ENCODE measurements around the gene PLSCR4.
"Not testable (repeated sequence)": the region's sequence is repeated elsewhere in the genome, so short reads cannot be mapped to it uniquely, and the experiment has no call there.

PLSCR4 gene

DNA sequence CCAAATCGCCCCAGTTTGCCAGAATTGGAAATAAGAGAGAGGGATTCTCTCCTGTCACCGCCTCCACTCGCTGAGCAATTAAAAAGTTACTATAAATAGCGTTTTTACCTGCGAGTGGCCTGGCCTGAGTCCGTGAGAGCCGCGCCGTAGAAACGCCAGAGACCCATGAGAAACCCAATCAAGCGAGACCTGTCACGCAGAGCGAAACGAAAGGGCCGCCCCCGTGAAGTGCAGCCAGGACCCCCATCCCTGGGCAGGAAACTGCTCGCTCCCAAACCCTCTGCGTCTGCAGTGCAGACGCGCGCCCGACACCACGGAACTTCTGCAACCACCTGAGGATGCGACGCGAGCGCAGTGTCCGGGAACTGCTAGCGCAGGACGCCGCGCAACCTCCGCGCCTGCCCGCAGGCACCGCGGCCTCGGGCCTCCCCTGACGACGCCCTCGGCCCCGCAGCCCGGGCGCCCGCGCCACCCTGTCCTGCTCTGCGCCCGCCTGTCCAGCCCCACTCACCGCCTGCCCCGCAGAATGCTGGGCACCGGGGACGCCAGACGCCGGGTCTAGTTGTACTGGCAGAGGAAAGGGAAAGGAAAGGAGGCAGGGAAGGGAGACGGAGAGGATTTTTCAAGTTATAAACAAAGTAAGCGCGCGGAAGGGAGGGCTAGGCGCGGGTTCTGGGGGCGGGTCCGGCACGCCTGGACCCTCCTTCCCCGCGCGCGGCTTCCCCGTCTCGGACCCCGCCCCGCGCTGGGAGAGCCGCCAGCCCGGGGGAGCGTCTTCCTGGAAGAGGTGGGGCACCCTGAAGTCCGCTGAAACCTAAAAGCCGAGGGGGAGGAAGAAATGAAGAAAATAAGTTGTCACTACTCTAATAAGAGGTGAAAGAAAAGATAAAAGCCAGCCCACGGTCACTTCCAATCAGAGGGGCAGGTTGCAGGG lies at the start of gene PLSCR4:
PLSCR4 (minus strand) TSS at position 657 of the 934 bp plus-strand sequence. CDS start 29,034 bp downstream, outside the sequence.
- DNase-seq (ENCODE audit: low read depth), result no peak

DNA sequence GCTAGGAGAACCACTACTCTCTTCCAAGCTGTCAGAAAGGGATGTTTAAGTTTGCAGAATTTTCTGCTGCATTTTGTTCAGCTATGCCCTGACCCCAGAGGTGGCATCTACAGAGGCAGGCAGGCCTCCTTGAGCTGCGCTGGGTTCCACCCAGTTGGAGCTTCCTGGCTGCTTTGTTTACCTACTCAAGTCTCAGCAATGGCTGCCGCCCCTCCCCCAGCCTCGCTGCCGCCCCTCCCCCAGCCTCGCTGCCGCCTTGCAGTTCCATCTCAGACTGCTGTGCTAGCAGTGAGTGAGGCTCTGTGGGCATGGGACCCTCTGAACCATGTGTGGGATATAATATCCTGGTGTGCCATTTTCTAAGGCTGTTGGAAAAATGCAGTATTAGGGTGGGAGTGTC lies 42.5 kb upstream of the PLSCR4 start:
- not testable (repeated sequence) for DNase-seq (ENCODE audit: low read depth)

- no peak for DNase-seq (ENCODE audit: low read depth)
Observed at GRCh38 chr3:146283781-146284445, 33.0 kb upstream of the PLSCR4 start.

- DNase-seq (ENCODE audit: low read depth), result no peak
Observed at GRCh38 chr3:146280864-146281263, 30.0 kb upstream of the PLSCR4 start.

DNA sequence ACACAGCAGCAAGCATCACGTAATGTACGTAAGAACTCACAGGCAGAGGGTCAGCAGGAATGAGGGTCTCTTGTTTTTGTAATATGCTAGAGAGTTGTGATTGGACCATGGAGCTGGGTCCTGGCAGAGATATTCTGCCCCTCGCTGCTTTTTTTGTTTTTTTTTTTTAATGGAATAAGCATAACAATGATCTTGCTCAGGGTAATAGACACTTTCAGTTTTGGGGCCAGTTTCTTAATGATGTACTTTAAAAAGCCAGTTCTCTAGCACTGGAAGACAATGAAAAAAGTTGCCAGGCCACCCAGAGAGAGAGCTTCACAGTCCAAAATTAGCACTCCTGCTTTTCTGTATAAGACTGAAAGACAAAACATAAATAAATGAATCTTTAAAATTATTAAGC lies 29.0 kb upstream of the PLSCR4 start:
- no peak for DNase-seq (ENCODE audit: low read depth)

DNA sequence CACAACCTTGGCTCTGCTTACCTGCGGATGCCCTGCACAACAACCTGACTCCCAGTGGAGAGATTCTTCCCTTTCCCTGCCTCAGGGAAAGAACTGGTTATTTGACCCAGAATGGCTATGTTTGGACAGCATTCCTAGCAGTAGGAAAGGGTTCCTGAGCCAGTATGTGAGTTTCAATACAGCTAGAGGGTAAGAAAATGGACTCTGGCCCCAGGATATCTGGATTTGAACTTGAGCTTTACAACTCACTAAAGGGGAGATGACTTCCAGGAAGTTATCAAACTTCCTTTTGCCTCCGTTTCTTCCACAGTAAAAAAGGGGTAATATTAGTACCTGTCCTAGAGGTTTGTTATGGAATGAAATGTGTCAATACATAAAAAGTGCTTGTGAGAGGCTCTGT lies 28.1 kb upstream of the PLSCR4 start:
- no peak for DNase-seq (ENCODE audit: low read depth)

DNA sequence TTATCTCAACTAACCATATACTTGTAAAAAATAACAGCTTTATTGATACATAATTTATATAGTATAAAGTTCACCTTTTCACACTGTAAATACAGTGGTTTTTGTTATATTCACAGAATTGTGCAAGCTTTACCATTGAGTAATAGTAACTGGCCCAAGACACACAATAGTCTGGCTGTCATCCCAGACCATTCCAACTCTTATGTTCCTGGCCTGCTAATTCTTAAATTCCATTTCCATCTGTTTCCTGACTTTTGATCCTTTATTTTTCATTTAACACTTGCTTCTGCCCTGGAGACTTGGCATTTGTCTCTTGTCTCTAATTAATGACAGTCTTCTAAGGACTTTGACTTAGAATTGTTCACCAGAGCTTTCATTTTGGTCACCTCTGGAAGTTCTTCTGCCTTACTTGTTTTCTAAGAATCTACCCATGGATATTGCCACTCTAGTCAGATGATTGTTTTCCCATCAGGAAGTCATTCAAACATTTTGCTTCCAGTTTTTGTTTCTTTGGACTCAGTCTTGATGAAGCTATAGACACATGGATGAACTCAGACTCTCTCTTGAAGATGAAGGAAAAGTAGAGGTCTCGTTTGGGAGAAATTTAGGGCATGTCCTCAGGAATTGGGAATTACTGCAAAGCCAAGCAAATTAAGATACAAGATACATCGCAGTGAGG lies 27.2 kb upstream of the PLSCR4 start:
- no peak for DNase-seq (ENCODE audit: low read depth)

DNA sequence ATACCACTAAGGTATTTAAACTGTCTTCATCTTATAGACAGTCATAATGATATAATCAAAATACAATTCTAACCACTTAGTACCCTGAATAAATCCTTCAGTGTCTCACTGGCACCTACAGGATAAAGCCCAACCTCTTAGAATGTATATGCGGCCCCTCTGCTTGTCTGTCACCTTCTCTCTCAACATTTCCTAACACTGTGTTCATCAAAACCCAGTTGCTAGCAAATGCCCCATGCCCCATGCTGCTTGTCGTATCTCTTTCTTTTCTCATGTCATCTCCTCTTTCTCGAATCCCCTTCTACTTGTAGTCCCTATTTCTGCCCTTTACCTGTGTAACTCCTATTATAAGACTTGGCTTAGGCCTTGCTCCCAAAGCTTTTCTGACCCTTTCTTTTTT lies 24.6 kb upstream of the PLSCR4 start:
- no peak for DNase-seq (ENCODE audit: low read depth)

GRCh38 chr3:146274833-146275232 lies 23.9 kb upstream of the PLSCR4 start:
- DNase-seq (ENCODE audit: low read depth), result no peak

DNA sequence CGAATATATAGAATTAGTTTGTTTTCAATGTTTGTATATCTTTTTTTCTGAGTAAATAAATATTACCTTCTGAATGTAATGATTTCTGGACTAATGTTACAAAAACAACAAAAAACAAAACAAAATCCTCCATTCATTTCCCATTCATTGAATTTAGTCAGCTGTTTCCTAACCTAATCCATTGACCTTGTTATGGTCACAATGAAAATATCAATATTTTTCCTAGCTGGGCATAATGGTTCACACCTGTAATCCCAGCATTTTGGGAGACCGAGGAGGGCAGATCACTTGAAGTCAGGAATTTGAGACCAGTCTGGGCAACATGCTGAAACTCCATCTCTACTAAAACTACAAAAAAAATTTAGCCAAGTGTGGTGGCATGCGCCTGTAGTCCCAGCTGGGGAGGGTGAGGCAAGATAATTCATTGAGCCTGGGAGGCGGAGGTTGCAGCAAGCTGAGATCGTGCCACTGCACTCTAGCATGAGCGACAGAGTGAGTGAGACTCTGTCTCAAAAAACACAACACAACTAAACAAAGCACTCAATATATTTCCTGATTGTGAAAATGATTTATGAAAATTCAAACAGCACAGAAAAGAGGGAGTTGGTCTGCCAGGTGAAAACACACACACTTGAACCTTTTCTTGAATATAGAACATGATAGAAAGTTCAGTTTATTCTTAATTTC lies 23.0 kb upstream of the PLSCR4 start:
- DNase-seq (ENCODE audit: low read depth), result no peak

GRCh38 chr3:146271180-146271579 lies 20.3 kb upstream of the PLSCR4 start:
- no peak for DNase-seq (ENCODE audit: low read depth)

GRCh38 chr3:146269271-146269670 lies 18.4 kb upstream of the PLSCR4 start:
- no peak for DNase-seq (ENCODE audit: low read depth)

DNA sequence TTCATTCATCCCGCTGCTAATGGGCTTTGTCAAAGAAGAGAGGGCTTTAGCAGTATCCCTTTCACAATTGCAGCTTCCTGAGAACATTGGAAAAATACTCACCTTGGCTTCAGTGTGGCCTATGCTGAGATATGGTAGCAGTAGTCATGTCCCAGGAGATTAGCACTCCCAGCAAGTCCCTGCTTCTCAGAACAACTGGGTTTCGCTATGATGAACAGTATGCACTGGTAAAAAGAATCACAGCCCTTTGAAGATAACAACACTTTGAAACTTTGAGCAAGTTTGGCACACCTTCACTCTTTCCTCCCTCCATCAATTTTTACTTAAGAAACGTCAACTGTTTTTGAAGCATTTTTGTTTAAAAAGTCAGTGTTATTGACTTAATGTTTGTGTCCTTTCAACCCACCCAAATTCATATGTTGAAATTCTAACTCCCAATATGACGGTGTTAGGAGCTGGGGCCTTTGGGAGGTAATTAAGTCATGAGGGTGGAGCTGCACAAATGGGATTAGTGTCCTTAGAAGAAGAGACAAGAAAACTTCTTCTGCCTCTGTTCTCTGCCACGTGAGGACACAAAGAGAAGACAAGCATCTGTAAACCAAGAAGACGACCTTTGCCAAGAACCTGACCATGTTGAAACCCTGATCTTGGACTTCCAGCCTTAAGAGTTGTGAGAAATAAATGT lies 17.8 kb upstream of the PLSCR4 start:
- DNase-seq (ENCODE audit: low read depth), result no peak

GRCh38 chr3:146265720-146266119 lies 14.8 kb upstream of the PLSCR4 start:
- no peak for DNase-seq (ENCODE audit: low read depth)

DNA sequence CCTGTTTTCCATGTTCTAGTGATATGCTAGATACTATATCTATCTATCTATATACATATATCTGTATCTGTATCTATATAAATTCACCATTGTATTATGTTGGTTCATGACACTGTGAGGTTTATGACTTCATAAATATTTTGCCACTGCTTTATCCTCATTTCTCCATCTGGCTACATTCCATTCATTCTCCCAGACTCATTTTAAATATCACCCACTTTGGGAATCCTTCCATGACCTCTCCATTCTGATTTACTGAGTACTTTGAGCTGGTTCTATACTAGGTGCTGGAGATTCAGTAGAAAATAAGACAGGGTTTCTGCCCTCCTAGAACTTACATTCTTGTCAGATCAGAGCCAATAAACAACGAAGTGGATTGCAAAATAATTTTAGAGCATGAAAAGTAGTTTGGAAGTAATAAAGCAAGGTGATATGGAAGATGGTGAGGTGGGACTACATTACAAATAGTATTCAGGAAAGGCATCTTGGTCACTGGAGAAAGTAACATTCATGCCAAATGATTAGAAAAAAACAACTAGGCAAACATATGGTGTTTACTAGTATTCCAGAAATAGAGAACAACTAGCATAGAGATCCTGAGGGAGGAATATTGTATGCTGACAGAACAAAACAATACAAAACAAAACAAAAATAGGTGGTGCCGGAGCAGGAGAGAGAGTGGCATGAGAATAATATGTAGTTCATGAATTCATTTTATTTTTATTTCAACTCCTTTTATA lies 11.6 kb upstream of the PLSCR4 start:
- DNase-seq (ENCODE audit: low read depth), result no peak

DNA sequence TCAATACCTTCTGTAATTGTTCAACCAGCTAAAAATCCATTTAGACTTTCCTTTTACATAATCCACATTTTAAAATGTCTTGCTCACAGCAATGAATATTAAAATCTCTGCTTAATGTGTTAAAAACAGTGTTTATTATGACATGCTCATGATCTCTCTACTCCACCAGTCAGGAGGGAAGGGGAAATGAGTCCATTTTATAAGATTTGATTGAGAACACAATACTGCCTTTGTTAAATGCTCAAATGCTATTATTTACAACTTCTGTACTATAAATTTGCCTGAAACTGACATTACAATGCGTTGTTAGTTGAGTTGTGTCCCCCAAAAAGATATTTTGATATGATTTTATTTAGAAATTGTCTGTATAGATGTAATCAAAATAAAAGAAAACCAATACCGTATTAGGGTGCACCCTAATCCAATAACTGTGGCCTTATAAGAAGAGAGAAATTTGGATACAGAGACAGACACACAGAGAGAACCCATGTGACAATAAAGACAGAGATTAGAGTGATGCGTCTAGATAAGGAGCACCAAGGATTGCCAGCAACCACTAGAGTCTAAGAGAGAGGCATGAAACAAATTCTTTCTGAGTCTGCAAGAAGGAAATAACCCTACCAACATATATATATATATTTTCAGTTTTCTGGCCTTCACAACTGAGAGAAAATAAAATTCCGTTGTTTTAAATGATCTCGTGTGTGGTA lies 9.1 kb upstream of the PLSCR4 start:
- no peak for DNase-seq (ENCODE audit: low read depth)

GRCh38 chr3:146256851-146257486 lies 6.1 kb upstream of the PLSCR4 start:
- no peak for DNase-seq (ENCODE audit: low read depth)

DNA sequence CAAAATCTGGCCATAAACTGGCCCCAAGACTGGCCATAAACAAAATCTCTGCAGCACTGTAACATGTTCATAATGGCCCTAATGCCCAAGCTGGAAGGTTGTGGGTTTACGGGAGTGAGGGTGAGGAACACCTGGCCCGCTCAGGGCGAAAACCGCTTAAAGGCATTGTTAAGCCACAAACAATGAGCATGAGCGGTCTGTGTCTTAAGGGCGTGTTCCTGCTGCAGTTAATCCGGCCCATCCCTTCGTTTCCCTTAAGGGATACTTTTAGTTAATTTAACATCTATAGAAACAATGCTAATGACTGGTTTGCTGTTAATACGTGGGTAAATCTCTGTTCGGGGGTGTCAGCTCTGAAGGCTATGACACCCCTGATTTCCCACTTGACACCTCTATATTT lies 1.5 kb upstream of the PLSCR4 start:
- DNase-seq (ENCODE audit: low read depth), result not testable (repeated sequence)

DNA sequence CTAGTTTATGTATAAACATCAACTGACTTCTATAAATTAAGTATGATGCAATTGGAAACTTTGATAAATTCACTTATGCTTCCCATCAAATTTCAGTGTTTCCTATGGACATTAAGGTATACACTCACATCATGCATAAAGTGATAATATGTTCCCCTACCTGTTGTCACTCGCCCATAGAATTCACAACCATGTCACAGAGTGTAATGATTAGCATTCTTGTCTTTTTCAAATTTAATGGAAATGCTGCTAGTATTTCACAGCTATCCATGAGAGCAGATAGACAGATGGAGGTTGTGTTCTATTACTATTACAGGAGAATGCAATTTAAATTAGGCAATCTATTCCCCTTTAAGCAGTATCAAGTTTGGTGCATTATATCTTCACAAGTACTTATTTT lies 984 bp downstream of the PLSCR4 start:
- no peak for DNase-seq (ENCODE audit: low read depth)

DNA sequence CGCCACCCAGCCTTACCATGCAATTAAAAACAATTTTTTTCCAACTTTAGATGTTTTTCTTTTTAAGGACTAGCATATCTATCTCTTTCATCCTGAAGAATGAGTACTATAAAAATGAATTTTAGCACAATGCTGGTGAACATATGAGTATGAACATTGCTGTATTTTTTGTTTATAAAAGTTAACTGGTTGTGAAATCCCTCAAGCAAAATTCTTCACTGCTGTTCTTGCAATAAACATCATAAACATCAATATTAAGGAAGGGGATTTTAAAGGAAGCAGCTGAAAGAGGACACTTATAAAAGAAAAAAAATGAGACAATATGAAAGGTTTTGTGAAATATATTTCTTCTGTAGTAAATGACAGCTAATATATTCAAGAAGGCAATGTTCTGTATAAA lies 3.0 kb downstream of the PLSCR4 start:
- DNase-seq (ENCODE audit: low read depth), result no peak
